Left lobe of liver (tissue), 2 donors: ENCODE data around the gene DNAJC13. TPM values are rescaled to one million over a fixed set of nuclear protein-coding genes. Genes with fewer than 3 reads are reported as not detected.
"Not testable (repeated sequence)": the region's sequence is repeated elsewhere in the genome, so short reads cannot be mapped to it uniquely, and the experiment has no call there.

ENCODE experiments used
- ATAC-seq: fragments of 200-7000 bp; cut with Tn5 transposase; one replicate; pipeline ENCODE4 v1.9.1; 2020; ENCODE audit warnings: mild to moderate bottlenecking, moderate library complexity
- DNase-seq: peaks from one replicate; pipeline ENCODE4 v3.0.0-alpha.2; 2020; ENCODE audit warnings: low spot score
- total RNA-seq: library from RNA; stranded (reverse); gene quantifications from one replicate; pipeline ENCODE4 v1.2.1, GENCODE V29; 2021
- donor health status: DM: no; HTN: no; CAD: no; lungs with moderate emphysema.
- donor health status: DM: no; HTN: yes; CAD: no.

The DNAJC13 gene, protein sequence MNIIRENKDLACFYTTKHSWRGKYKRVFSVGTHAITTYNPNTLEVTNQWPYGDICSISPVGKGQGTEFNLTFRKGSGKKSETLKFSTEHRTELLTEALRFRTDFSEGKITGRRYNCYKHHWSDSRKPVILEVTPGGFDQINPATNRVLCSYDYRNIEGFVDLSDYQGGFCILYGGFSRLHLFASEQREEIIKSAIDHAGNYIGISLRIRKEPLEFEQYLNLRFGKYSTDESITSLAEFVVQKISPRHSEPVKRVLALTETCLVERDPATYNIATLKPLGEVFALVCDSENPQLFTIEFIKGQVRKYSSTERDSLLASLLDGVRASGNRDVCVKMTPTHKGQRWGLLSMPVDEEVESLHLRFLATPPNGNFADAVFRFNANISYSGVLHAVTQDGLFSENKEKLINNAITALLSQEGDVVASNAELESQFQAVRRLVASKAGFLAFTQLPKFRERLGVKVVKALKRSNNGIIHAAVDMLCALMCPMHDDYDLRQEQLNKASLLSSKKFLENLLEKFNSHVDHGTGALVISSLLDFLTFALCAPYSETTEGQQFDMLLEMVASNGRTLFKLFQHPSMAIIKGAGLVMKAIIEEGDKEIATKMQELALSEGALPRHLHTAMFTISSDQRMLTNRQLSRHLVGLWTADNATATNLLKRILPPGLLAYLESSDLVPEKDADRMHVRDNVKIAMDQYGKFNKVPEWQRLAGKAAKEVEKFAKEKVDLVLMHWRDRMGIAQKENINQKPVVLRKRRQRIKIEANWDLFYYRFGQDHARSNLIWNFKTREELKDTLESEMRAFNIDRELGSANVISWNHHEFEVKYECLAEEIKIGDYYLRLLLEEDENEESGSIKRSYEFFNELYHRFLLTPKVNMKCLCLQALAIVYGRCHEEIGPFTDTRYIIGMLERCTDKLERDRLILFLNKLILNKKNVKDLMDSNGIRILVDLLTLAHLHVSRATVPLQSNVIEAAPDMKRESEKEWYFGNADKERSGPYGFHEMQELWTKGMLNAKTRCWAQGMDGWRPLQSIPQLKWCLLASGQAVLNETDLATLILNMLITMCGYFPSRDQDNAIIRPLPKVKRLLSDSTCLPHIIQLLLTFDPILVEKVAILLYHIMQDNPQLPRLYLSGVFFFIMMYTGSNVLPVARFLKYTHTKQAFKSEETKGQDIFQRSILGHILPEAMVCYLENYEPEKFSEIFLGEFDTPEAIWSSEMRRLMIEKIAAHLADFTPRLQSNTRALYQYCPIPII (N-terminal part only)
- 11.8 TPM for total RNA-seq

GRCh38 chr3:132416807-132417694, at the start of gene DNAJC13:
Gene DNAJC13 (plus strand): TSS chr3:132417502. CDS start chr3:132434551, 17,049 bp downstream.
- ATAC-seq: peak; percentile 93

GRCh38 chr3:132368515-132368914, 48.8 kb upstream of the DNAJC13 start:
- ATAC-seq (no peak), DNase-seq (no peak)

More at GRCh38 chr3:132416807-132417694, at the start of gene DNAJC13:
- peak; percentile 94 for DNase-seq

- no peak for ATAC-seq
- no peak for DNase-seq
Observed at GRCh38 chr3:132368962-132369361, 48.3 kb upstream of the DNAJC13 start.

DNA sequence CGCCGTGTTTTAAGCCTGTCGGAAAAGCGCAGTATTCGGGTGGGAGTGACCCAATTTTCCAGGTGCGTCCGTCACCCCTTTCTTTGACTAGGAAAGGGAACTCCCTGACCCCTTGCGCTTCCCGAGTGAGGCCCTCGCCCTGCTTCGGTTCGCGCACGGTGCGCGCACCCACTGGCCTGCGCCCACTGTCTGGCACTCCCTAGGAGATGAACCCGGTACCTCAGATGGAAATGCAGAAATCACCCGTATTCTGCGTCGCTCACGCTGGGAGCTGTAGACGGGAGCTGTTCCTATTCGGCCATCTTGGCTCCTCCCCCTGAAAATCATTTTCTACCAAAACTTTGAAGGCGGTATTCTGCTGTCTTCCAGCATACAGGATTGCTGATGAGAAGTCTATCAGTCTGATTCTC, 40.4 kb upstream of the DNAJC13 start:
- DNase-seq: not testable (repeated sequence)

DNA sequence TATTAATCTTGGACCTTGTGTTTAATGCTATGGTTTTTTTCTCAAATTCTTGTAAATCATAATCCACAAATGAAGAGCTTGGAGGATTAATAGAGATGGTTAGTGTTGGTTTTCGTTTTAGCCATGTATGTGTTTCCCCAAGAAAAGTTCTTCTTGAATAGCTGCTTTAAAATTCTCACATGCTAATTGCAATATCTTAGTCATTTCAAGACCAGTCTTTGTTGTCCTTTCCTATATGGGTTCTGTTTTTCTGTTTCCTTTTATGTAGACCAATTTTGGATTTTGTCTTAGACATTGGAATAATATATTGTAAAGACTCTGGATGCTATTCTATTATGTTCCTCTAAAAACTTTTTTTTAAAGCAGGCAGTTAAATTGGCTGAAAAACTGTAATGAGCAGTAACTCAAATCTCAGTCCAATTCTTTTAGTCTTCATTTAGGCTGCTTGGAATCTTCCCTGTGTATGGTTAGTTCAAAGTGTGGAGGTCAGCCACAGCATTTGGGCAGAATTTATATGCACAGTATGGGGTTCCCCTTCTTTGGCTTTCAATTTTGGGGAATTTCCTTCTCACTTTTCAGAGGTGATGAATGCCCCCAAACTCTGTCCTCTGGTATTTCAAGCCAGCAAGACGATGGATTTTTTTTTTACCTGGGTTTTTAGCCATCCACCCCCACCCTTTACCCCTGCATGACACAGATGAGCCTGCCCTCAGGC, 39.1 kb upstream of the DNAJC13 start:
- ATAC-seq (no peak), DNase-seq (no peak)

More for the DNA sequence above, 40.4 kb upstream of the DNAJC13 start:
- not testable (repeated sequence) for ATAC-seq

DNA sequence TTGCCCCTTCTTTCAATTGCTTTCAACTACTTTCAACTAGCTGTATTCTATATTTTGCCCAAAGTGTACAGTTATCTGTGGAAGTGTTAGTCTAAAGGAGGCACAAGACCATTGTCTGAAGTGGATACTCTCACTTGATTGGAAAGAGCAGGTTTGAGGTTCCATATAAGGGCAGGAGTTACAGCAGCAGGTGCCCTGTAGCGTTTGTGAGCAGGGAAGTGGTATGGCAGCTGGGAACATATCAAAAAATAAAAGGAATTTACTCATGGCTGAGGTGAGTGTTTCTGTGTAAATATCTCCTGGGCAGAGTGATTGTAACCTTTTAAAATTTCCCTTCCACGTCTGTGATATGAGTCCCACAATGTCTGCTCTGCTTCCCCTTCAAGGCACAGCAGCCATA, 38.5 kb upstream of the DNAJC13 start:
- no peak for DNase-seq
- no peak for ATAC-seq

- DNase-seq (no peak), ATAC-seq (no peak)
Observed at GRCh38 chr3:132380920-132381319, 36.4 kb upstream of the DNAJC13 start.

GRCh38 chr3:132381348-132381944, 35.9 kb upstream of the DNAJC13 start:
- DNase-seq (no peak), ATAC-seq (no peak)

DNA sequence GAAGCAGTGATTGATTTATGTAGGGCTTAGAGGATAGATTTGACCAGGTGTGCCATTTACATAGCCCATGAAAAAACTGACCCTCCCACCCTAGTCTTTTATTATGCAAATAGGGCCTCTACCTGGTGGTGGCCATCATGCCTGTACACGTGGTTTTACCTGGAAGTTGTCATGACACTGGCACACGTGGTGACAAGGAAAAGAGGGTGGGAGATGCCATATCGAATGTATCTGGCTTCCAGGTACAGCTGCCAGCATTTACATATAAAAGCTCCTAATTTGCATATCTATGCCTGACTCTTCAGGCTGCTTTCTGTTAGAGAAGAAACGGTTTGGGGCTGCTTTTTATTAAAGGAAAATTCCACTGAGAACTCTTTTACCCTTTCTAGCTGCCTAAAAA, 35.0 kb upstream of the DNAJC13 start:
- ATAC-seq (no peak), DNase-seq (no peak)

DNA sequence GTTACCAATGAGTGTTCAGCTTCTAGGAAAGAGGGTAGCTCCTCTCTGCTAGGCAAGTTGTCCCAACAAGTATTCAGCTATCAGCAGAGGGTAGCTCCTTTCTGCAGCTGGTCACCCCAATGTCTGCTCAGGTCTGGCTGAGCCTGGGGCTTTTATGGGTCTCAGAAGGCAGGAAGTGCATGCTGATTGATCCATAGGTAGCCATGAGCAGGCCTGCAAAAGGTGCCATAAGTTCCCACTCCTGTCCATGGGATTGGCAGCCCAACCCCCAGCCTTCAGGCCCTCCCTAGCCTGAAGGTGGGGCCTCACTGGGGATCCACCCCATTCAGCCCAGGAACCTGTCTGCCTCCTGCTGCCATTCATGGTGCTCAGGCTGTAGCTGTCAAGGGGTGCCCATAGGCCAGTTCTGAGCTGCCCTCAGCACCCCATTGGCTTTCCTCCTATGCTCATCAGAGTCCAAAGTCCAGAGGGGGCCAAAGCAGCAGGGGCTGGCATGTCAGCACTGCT, 34.6 kb upstream of the DNAJC13 start:
- ATAC-seq (no peak), DNase-seq (no peak)

GRCh38 chr3:132386259-132386658, 31.0 kb upstream of the DNAJC13 start:
- ATAC-seq: no peak
- no peak for DNase-seq

DNA sequence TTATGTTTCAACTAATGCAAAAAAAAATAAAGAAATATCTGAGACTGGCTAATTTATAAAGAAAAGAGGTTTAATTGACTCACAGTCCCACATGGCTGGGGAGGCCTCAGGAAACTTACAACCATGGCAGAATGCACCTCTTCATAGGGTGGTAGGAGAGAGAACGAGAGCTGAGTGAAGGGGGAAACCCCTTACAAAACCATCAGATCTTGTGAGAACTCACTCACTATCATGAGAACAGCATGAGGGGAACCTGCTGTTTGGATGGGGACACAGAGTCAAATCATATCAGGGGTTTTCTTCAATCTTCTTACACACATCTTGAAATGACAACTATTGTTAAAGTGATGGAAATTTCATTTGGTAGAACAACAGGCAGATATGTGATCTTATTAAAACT, 24.6 kb upstream of the DNAJC13 start:
- not testable (repeated sequence) for DNase-seq, ATAC-seq

- ATAC-seq (no peak), DNase-seq (no peak)
Observed at GRCh38 chr3:132394320-132394719, 23.0 kb upstream of the DNAJC13 start.

GRCh38 chr3:132395126-132395525, 22.2 kb upstream of the DNAJC13 start:
- ATAC-seq (no peak), DNase-seq (no peak)

GRCh38 chr3:132396255-132396654, 21.0 kb upstream of the DNAJC13 start:
- no peak for DNase-seq

GRCh38 chr3:132396776-132397175, 20.5 kb upstream of the DNAJC13 start:
- not testable (repeated sequence) for ATAC-seq, DNase-seq

More at GRCh38 chr3:132396255-132396654, 21.0 kb upstream of the DNAJC13 start:
- ATAC-seq: no peak

GRCh38 chr3:132399054-132399929, 18.0 kb upstream of the DNAJC13 start:
- DNase-seq: no peak
- ATAC-seq: peak; percentile 85

DNA sequence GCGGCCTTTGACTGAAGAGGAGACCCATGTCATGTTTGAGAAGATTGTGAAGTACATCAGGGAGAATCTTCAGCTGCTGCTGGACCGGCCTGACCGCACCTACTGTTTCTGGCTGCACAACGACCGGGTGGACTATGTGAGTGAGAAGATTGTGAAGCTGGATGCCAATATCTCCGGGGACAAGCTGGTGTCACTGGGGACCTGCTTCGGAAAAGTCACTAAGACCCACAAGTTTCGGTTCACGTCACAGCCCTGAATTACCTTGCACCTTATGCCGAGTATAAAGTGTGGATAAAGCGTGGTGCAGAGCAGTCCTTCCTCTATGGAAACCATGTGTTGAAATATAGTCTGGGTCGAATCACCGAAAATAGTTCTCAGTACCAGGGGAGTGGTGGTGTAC, 16.0 kb upstream of the DNAJC13 start:
- ATAC-seq (no peak), DNase-seq (no peak)
